ENCODE data around the gene TRAF6.
A peak's percentile ranks its signal among the peaks of the same experiment; 100 is the strongest.
"Not testable (repeated sequence)": the region's sequence is repeated elsewhere in the genome, so short reads cannot be mapped to it uniquely, and the experiment has no call there.

Gene TRAF6

GRCh38 chr11:36509694-36510593 is at the start of gene TRAF6:
Gene TRAF6, minus strand, starts transcription at chr11:36510272. Its CDS starts 8,757 bp downstream, at chr11:36501515.
- peak; percentile 82 for DNase-seq (ENCODE audit: low read depth)

- no peak for DNase-seq (ENCODE audit: low read depth)
Measured at GRCh38 chr11:36558571-36559413, 48.7 kb upstream of the TRAF6 start.

- no peak for DNase-seq (ENCODE audit: low read depth)
Measured at GRCh38 chr11:36557991-36558390, 47.9 kb upstream of the TRAF6 start.

GRCh38 chr11:36557390-36557789 is 47.3 kb upstream of the TRAF6 start:
- DNase-seq (ENCODE audit: low read depth) = not testable (repeated sequence)

GRCh38 chr11:36550385-36551115 is 40.5 kb upstream of the TRAF6 start:
- DNase-seq (ENCODE audit: low read depth) = no peak

GRCh38 chr11:36540998-36541397 is 30.9 kb upstream of the TRAF6 start:
- no peak for DNase-seq (ENCODE audit: low read depth)

- DNase-seq (ENCODE audit: low read depth) = no peak
Measured at GRCh38 chr11:36534276-36534840, 24.3 kb upstream of the TRAF6 start.

- no peak for DNase-seq (ENCODE audit: low read depth)
Measured at GRCh38 chr11:36532941-36533601, 23.0 kb upstream of the TRAF6 start.

- no peak for DNase-seq (ENCODE audit: low read depth)
Measured at GRCh38 chr11:36530840-36531239, 20.8 kb upstream of the TRAF6 start.

GRCh38 chr11:36513965-36514364 is 3.9 kb upstream of the TRAF6 start:
- no peak for DNase-seq (ENCODE audit: low read depth)

- DNase-seq (ENCODE audit: low read depth) = no peak
Measured at GRCh38 chr11:36512016-36512415, 1.9 kb upstream of the TRAF6 start.

- not testable (repeated sequence) for DNase-seq (ENCODE audit: low read depth)
Measured at GRCh38 chr11:36511062-36511461, 990 bp upstream of the TRAF6 start.

GRCh38 chr11:36510594-36510942 is 496 bp upstream of the TRAF6 start:
- no peak for DNase-seq (ENCODE audit: low read depth)

- DNase-seq (ENCODE audit: low read depth) = peak; percentile 32
Measured at GRCh38 chr11:36509201-36509639, 852 bp downstream of the TRAF6 start.

GRCh38 chr11:36508743-36509142 is 1.3 kb downstream of the TRAF6 start:
- DNase-seq (ENCODE audit: low read depth) = no peak

- DNase-seq (ENCODE audit: low read depth) = no peak
Measured at GRCh38 chr11:36507824-36508489, 2.1 kb downstream of the TRAF6 start.

- no peak for DNase-seq (ENCODE audit: low read depth)
Measured at GRCh38 chr11:36501236-36501635, 8.8 kb downstream of the TRAF6 start.

- DNase-seq (ENCODE audit: low read depth) = no peak
Measured at GRCh38 chr11:36500315-36500721, 9.8 kb downstream of the TRAF6 start.

- DNase-seq (ENCODE audit: low read depth) = no peak
Measured at GRCh38 chr11:36499315-36499714, 10.8 kb downstream of the TRAF6 start.

GRCh38 chr11:36498721-36499120 is 11.4 kb downstream of the TRAF6 start:
- no peak for DNase-seq (ENCODE audit: low read depth)

- DNase-seq (ENCODE audit: low read depth) = no peak
Measured at GRCh38 chr11:36493332-36493731, 16.7 kb downstream of the TRAF6 start.

All from stimulated activated CD4-positive, alpha-beta T cell treated with anti-CD3 and anti-CD28 coated beads, Interleukin-2, amount 100 ng/mL, for 4 hours (primary cell).